Liver (tissue), 9 donors: ENCODE data around the gene NOM1. TPM values are rescaled to one million over a fixed set of nuclear protein-coding genes. Genes with fewer than 3 reads are reported as not detected.

ENCODE experiments used
- DNase-seq: peaks from one replicate; pipeline ENCODE4 v3.0.0-alpha.2; 2017; ENCODE audit warnings: low spot score
- H3K27ac ChIP-seq, 2 donors: one replicate each; pipeline ENCODE4 v1.7.0; 2013; ENCODE audit warnings: inconsistent platforms in 2 of 2, low read length in 2 of 2, control low read depth in 1 of 2, low read depth in 1 of 2, mild to moderate bottlenecking in 1 of 2
- H3K27me3 ChIP-seq, 4 donors: one replicate each; pipeline versions ENCODE4 v1.6.1 to v1.7.0; 2013; ENCODE audit warnings: low read length in 3 of 4, inconsistent platforms in 1 of 4, mild to moderate bottlenecking in 1 of 4, moderate library complexity in 1 of 4; ENCODE audit not compliant: control insufficient read depth in 4 of 4, insufficient read depth in 4 of 4
- H3K36me3 ChIP-seq, 4 donors: one replicate each; pipeline versions ENCODE4 v1.6.1 to v1.7.0; 2013; ENCODE audit warnings: low read length in 3 of 4, mild to moderate bottlenecking in 3 of 4, low read depth in 1 of 4, moderate library complexity in 1 of 4; ENCODE audit not compliant: control insufficient read depth in 4 of 4, insufficient read depth in 3 of 4
- H3K4me1 ChIP-seq, 4 donors: one replicate each; pipeline versions ENCODE4 v1.6.1 to v1.7.0; 2013; ENCODE audit warnings: low read length in 3 of 4, mild to moderate bottlenecking in 3 of 4, moderate library complexity in 1 of 4; ENCODE audit not compliant: control insufficient read depth in 4 of 4, insufficient read depth in 4 of 4
- H3K4me3 ChIP-seq, 3 donors: one replicate each; pipeline versions ENCODE4 v1.6.1 to v1.7.0; 2013; ENCODE audit warnings: low read length in 3 of 3, control low read depth in 1 of 3, low read depth in 1 of 3, mild to moderate bottlenecking in 1 of 3
- H3K9ac ChIP-seq, 2 donors: one replicate each; pipeline ENCODE4 v1.7.0; 2013; ENCODE audit warnings: low read length in 2 of 2, mild to moderate bottlenecking in 2 of 2, moderate library complexity in 2 of 2, control low read depth in 1 of 2, low read depth in 1 of 2
- H3K9me3 ChIP-seq, 4 donors: one replicate each; pipeline versions ENCODE4 v1.6.1 to v1.7.0; 2013; ENCODE audit warnings: low read length in 3 of 4; ENCODE audit not compliant: control insufficient read depth in 4 of 4
- EGR1 ChIP-seq, 2 donors: IDR thresholded peaks; 2 replicates each; pipeline ENCODE4 v1.6.1; 2016 to 2018; ENCODE audit warnings: antibody characterized with exemption in 2 of 2, low read depth in 2 of 2
- FOXA2 ChIP-seq: IDR thresholded peaks from 2 replicates; pipeline ENCODE4 v1.6.1; 2016; ENCODE audit warnings: antibody characterized with exemption
- GABPA ChIP-seq, 2 donors: IDR thresholded peaks in 1 of 2; conservative IDR thresholded peaks in 1 of 2; 2 replicates each; pipeline ENCODE4 v1.6.1; 2016; ENCODE audit warnings: antibody characterized with exemption in 2 of 2, mild to moderate bottlenecking in 1 of 2, moderate library complexity in 1 of 2
- HNF4A ChIP-seq, 2 donors: conservative IDR thresholded peaks; 2 replicates each; pipeline ENCODE4 v1.6.1; 2016; ENCODE audit warnings: antibody characterized with exemption in 2 of 2, mild to moderate bottlenecking in 2 of 2
- HNF4G ChIP-seq: IDR thresholded peaks from 2 replicates; pipeline ENCODE4 v1.6.1; 2016; ENCODE audit warnings: antibody characterized with exemption
- JUND ChIP-seq, 2 donors: IDR thresholded peaks; 2 replicates each; pipeline ENCODE4 v1.6.1; 2016; ENCODE audit warnings: antibody characterized with exemption in 2 of 2
- NR2F2 ChIP-seq: IDR thresholded peaks from 2 replicates; pipeline ENCODE4 v1.6.1; 2016; ENCODE audit warnings: antibody characterized with exemption
- RAD21 ChIP-seq, 2 donors: IDR thresholded peaks; 2 replicates each; pipeline ENCODE4 v1.6.1; 2016; ENCODE audit warnings: antibody characterized with exemption in 2 of 2, mild to moderate bottlenecking in 2 of 2
- RXRA ChIP-seq, 2 donors: IDR thresholded peaks; 2 replicates each; pipeline ENCODE4 v1.6.1; 2017 to 2018; ENCODE audit warnings: antibody characterized with exemption in 2 of 2, mild to moderate bottlenecking in 1 of 2
- SP1 ChIP-seq: IDR thresholded peaks from 2 replicates; pipeline ENCODE4 v1.6.1; 2018; ENCODE audit warnings: antibody characterized with exemption, mild to moderate bottlenecking
- TAF1 ChIP-seq: conservative IDR thresholded peaks from 2 replicates; pipeline ENCODE4 v1.6.1; 2016; ENCODE audit warnings: antibody characterized with exemption, mild to moderate bottlenecking
- YY1 ChIP-seq: IDR thresholded peaks from 2 replicates; pipeline ENCODE4 v1.6.1; 2016; ENCODE audit warnings: antibody characterized with exemption, mild to moderate bottlenecking
- ZBTB33 ChIP-seq: IDR thresholded peaks from 2 replicates; pipeline ENCODE4 v1.6.1; 2016; ENCODE audit warnings: antibody characterized with exemption
- WGBS: extraction: QIAGEN DNeasy Blood & Tissue Kit; methylation state at CpG from one replicate; pipeline ENCODE4 v1.1.7; 2013; 5-methylcytosine and 5-hydroxymethylcytosine counted together
- polyA plus RNA-seq, 2 donors: library from polyadenylated mRNA; stranded (reverse) in 1 of 2; unstranded in 1 of 2; fragments of 200-250 nt in 1 of 2; fragments of >200 nt in 1 of 2; fragmentation: Nextera tagmentation in 1 of 2; extraction: Ambion mirVana in 1 of 2; gene quantifications; one replicate each; pipeline versions ENCODE4 v1.2.1 to v1.2.3, GENCODE V29; 2013 to 2015
- total RNA-seq, 2 donors: library from RNA; depleted of rRNA; stranded (reverse); fragments of >200 nt; gene quantifications; one replicate each; pipeline ENCODE4 v1.2.3, GENCODE V29; 2014
- TF ChIP-seq, protein P1 (sequence below): IDR thresholded peaks from 2 replicates; pipeline ENCODE4 v1.6.1; 2016; ENCODE audit warnings: antibody characterized with exemption
- TF ChIP-seq, protein P2 (sequence below): IDR thresholded peaks from 2 replicates; pipeline ENCODE4 v1.6.1; 2016; ENCODE audit warnings: antibody characterized with exemption, mild to moderate bottlenecking
- TF ChIP-seq, protein P3 (sequence below): IDR thresholded peaks from 2 replicates; pipeline ENCODE4 v1.6.1; 2016; ENCODE audit warnings: antibody characterized with exemption
- donor health status: healthy.
- donor health status: healthy.
- donor health status: healthy.
- donor health status: healthy.
- donor health status: healthy.

The NOM1 gene
- total and polyA plus RNA-seq, 4 donors = 4.0 to 11.4 (median 6.2) TPM

DNA sequence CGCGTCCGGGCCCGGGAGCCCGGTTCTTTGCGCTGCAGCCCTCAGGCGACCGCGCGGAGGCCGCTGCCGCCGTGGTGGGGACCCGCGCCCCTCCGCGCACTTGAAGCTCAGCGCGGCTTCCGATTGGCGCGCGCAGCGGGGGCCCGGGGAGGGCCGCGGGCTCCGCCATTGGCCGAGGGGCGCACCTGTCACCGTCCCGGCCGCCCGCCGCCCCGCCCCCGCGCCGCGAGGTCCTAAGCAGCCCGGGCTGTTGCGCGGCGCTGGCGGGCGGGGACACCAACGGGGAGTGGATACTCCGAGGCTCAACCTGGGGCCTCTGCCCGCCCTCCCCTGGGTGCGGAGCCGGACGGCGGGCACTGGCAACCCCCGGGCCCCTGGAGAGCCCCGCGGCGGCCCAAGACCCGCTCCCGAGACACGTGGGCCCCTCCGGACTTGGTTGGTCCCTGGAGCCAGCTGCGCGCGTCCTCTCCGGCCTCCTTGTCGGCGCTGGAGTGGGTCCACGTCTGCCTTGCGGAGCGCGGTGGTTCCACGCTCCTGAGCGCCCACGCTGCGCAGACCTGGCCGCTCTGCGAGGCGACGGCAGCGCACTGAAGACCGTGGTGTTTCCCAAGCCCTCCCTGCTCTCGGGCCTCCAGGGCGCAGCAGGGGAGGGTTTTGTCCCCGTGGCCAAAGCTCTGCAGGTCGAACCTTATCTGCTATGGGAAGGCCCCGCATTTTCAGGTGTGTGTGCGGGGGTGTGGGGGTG lies 61.2 kb downstream of the NOM1 start, which contains the start of gene MNX1:
TSS of gene MNX1 (minus strand) at position 76 of the 745 bp plus-strand sequence. CDS start 313 bp downstream, outside the sequence.
- Histone ChIP-seq H3K4me1 (peaks cover 8 to 23% (median 15%) of the 10 kb centered on the region in 4 donors), H3K4me3 (peak within 1 kb of the TSS in 2 of 3 donors; percentile 37 to 54), H3K36me3 (no peaks in the 10 kb centered on the region), H3K9me3 (no peaks in the 10 kb centered on the region), H3K27me3 (peaks cover 9 to 39% (median 19%) of the 10 kb centered on the region in 4 donors), H3K27ac (no peak within 1 kb of the TSS), H3K9ac (no peak within 1 kb of the TSS)
- no peak for TF ChIP-seq YY1
- TF ChIP-seq NR2F2 = no peak
- no peak for DNase-seq
- WGBS = 2% methylated on average over 87 of the region's 87 CpGs

- Histone ChIP-seq H3K27me3 (peaks cover 11 to 36% (median 20%) of the 10 kb centered on the region in 4 donors), H3K9me3 (no peaks in the 10 kb centered on the region), H3K9ac (no peak overlapping the region), H3K36me3 (no peaks in the 10 kb centered on the region), H3K4me3 (peak overlapping the region in 1 of 3 donors; percentile 54), H3K4me1 (peaks cover 8 to 23% (median 14%) of the 10 kb centered on the region in 4 donors), H3K27ac (no peak overlapping the region)
- no peak for TF ChIP-seq RAD21 (IDR thresholded peaks at IDR 0.05)
- TF ChIP-seq YY1 = no peak
- no peak for TF ChIP-seq HNF4A (conservative IDR thresholded peaks at IDR 0.05)
- TF ChIP-seq, protein P1, sequence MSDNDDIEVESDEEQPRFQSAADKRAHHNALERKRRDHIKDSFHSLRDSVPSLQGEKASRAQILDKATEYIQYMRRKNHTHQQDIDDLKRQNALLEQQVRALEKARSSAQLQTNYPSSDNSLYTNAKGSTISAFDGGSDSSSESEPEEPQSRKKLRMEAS = no peak
- TF ChIP-seq RXRA (IDR thresholded peaks at IDR 0.05) = no peak
- TF ChIP-seq, protein P2, sequence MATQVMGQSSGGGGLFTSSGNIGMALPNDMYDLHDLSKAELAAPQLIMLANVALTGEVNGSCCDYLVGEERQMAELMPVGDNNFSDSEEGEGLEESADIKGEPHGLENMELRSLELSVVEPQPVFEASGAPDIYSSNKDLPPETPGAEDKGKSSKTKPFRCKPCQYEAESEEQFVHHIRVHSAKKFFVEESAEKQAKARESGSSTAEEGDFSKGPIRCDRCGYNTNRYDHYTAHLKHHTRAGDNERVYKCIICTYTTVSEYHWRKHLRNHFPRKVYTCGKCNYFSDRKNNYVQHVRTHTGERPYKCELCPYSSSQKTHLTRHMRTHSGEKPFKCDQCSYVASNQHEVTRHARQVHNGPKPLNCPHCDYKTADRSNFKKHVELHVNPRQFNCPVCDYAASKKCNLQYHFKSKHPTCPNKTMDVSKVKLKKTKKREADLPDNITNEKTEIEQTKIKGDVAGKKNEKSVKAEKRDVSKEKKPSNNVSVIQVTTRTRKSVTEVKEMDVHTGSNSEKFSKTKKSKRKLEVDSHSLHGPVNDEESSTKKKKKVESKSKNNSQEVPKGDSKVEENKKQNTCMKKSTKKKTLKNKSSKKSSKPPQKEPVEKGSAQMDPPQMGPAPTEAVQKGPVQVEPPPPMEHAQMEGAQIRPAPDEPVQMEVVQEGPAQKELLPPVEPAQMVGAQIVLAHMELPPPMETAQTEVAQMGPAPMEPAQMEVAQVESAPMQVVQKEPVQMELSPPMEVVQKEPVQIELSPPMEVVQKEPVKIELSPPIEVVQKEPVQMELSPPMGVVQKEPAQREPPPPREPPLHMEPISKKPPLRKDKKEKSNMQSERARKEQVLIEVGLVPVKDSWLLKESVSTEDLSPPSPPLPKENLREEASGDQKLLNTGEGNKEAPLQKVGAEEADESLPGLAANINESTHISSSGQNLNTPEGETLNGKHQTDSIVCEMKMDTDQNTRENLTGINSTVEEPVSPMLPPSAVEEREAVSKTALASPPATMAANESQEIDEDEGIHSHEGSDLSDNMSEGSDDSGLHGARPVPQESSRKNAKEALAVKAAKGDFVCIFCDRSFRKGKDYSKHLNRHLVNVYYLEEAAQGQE = no peak
- WGBS = 2% methylated on average over 37 of the region's 37 CpGs
- no peak for DNase-seq
These were observed 62.0 kb downstream of the NOM1 start for GRCh38 chr7:157011333-157012112.

DNA sequence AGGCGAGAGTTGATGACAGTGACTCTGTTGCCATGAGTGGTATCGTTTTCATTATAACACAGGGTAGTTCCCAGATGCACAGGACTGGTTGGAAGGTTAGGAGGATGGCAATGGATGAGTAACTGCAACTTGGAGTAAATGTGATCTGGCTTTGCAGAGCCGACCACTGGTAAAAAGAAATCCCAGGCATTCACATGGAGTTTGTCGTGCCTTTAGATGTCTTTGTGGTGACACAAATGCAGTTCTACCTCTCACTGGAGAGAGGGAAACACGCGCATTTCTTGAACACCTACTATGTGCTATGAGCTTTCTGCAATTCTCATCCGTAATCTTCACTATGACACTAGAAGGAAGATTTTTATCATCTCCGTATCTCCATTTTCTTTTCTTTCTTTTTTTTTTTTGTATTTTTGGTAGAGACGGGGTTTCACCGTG lies 62.6 kb downstream of the NOM1 start:
- 19% methylated on average over 10 of the region's 10 CpGs for WGBS
- DNase-seq = no peak
- Histone ChIP-seq H3K4me1 (peaks cover 8 to 23% (median 14%) of the 10 kb centered on the region in 4 donors), H3K27ac (no peak overlapping the region), H3K27me3 (peaks cover 14 to 33% (median 20%) of the 10 kb centered on the region in 4 donors), H3K4me3 (no peak overlapping the region), H3K9me3 (no peaks in the 10 kb centered on the region), H3K36me3 (no peaks in the 10 kb centered on the region), H3K9ac (no peak overlapping the region)
- TF ChIP-seq EGR1 (IDR thresholded peaks at IDR 0.05; ENCODE audit: low read depth in 2 of 2) = no peak
- TF ChIP-seq RXRA (IDR thresholded peaks at IDR 0.05) = no peak
- no peak for TF ChIP-seq HNF4G
- TF ChIP-seq, protein P3, sequence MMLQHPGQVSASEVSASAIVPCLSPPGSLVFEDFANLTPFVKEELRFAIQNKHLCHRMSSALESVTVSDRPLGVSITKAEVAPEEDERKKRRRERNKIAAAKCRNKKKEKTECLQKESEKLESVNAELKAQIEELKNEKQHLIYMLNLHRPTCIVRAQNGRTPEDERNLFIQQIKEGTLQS = no peak
- no peak for TF ChIP-seq TAF1
- TF ChIP-seq SP1 = no peak
- no peak for TF ChIP-seq ZBTB33
- no peak for TF ChIP-seq RAD21 (IDR thresholded peaks at IDR 0.05)
- TF ChIP-seq, protein P1 = no peak
- TF ChIP-seq GABPA (IDR thresholded peaks at IDR 0.05 in 1 of 2, conservative IDR thresholded peaks at IDR 0.05 in 1 of 2) = no peak
- TF ChIP-seq YY1 = no peak
- TF ChIP-seq JUND (IDR thresholded peaks at IDR 0.05) = no peak
- no peak for TF ChIP-seq FOXA2
- no peak for TF ChIP-seq HNF4A (conservative IDR thresholded peaks at IDR 0.05)
